PC-3 (cell line): ENCODE results near the gene VWA3B. TPM values are rescaled to one million over a fixed set of nuclear protein-coding genes. Genes with fewer than 3 reads are reported as not detected.

Experiments
- ATAC-seq: fragments of 200-7000 bp; cut with Tn5 transposase; 2 replicates; pipeline ENCODE4 v1.9.1; 2020; ENCODE audit warnings: mild to moderate bottlenecking, moderate library complexity
- BruUV-seq: library from RNA; stranded (reverse); fragments of 400-500 nt; replicated peaks from 2 replicates; lab custom pipeline; 2021; lab: Mats Ljungman, UMichigan
- CTCF ChIA-PET: fragments of 300-600 bp; sonication (Branson Sonifier 250); formaldehyde crosslinking; loops from one replicate; lab custom pipeline; 2022; ENCODE audit warnings: antibody characterized with exemption; lab: Charles Lee
- POLR2A ChIA-PET: fragments of 300-600 bp; sonication (Branson Sonifier 250); formaldehyde crosslinking; loops from one replicate; lab custom pipeline; 2022; ENCODE audit warnings: antibody characterized with exemption; ENCODE audit not compliant: unreplicated experiment; lab: Charles Lee
- DNase-seq: peaks from one replicate; pipeline ENCODE4 v3.0.0-alpha.2; 2015
- H2AFZ ChIP-seq: fragments of 300-600 bp; sonication (generic); 2 replicates; pipeline ENCODE4 v1.6.0; 2016; ENCODE audit warnings: antibody characterized with exemption, low read length
- H3F3A ChIP-seq: fragments of 300-600 bp; sonication (generic); one replicate; pipeline ENCODE4 v1.6.0; 2017; ENCODE audit warnings: antibody characterized with exemption, low read length, control low read depth, mild to moderate bottlenecking; ENCODE audit not compliant: unreplicated experiment
- H3K27ac ChIP-seq: fragments of 300-600 bp; sonication (generic); 2 replicates; pipeline ENCODE4 v1.5.1; 2016; ENCODE audit warnings: mild to moderate bottlenecking, low read length
- H3K27me3 ChIP-seq: fragments of 300-600 bp; sonication (generic); 2 replicates; pipeline ENCODE4 v1.6.1; 2016; ENCODE audit warnings: low read length, mixed read lengths
- H3K36me3 ChIP-seq: fragments of 300-600 bp; sonication (generic); 2 replicates; pipeline ENCODE4 v1.6.1; 2016; ENCODE audit warnings: low read depth, mixed run types, low read length, mixed read lengths
- H3K4me1 ChIP-seq: fragments of 300-600 bp; sonication (generic); 2 replicates; pipeline ENCODE4 v1.5.1; 2016; ENCODE audit warnings: low read length; ENCODE audit not compliant: insufficient read depth
- H3K4me2 ChIP-seq: fragments of 300-600 bp; sonication (generic); 2 replicates; pipeline ENCODE4 v1.6.0; 2016; ENCODE audit warnings: low read length
- H3K4me3 ChIP-seq: fragments of 300-600 bp; sonication (generic); 2 replicates; pipeline ENCODE4 v1.5.1; 2016; ENCODE audit warnings: mild to moderate bottlenecking, low read length, mixed read lengths
- H3K79me2 ChIP-seq: fragments of 300-600 bp; sonication (generic); 2 replicates; pipeline ENCODE4 v1.6.1; 2017; ENCODE audit warnings: low read length, mixed read lengths
- H3K9ac ChIP-seq: fragments of 300-600 bp; sonication (generic); 2 replicates; pipeline ENCODE4 v1.6.0; 2016; ENCODE audit warnings: mild to moderate bottlenecking, low read length
- H3K9me2 ChIP-seq: fragments of 300-600 bp; sonication (generic); replicated peaks from 2 replicates; pipeline ENCODE4 v1.6.1; 2016; ENCODE audit warnings: mixed run types, low read length, mixed read lengths
- H3K9me3 ChIP-seq: fragments of 300-600 bp; sonication (generic); 2 replicates; pipeline ENCODE4 v1.6.1; 2016; ENCODE audit warnings: low read length, mixed read lengths
- H4K20me1 ChIP-seq: fragments of 300-600 bp; sonication (generic); 2 replicates; pipeline ENCODE4 v1.6.1; 2016; ENCODE audit warnings: low read length, mixed read lengths
- EZH2 ChIP-seq: fragments of 300-600 bp; sonication (generic); IDR thresholded peaks from one replicate; pipeline ENCODE4 v1.6.1; 2017; ENCODE audit warnings: antibody characterized with exemption, mild to moderate bottlenecking, low read length; ENCODE audit not compliant: unreplicated experiment
- EZH2phosphoT487 ChIP-seq: fragments of 300-600 bp; sonication (generic); IDR thresholded peaks from 2 replicates; pipeline ENCODE4 v1.6.1; 2018; ENCODE audit warnings: mild to moderate bottlenecking, antibody characterized with exemption, low read length, borderline replicate concordance
- intact Hi-C: fragments of 100-400 bp; cut with micrococcal nuclease; formaldehyde crosslinking; loops from 2 replicates; pipeline ENCODE4 v1.9.0; 2023
- total RNA-seq: library from RNA; depleted of rRNA; stranded (reverse); fragments of >200 nt; gene quantifications from 2 replicates; pipeline ENCODE4 v1.2.3, GENCODE V29; 2014
- TF ChIP-seq, protein P1 (sequence below): fragments of 300-600 bp; sonication (generic); conservative IDR thresholded peaks from 2 replicates; pipeline ENCODE4 v1.5.1; 2017; ENCODE audit warnings: antibody characterized with exemption, low read depth, mild to moderate bottlenecking, low read length

VWA3B gene
- total RNA-seq, 1 experiment from 2014 or later: not detected

DNA sequence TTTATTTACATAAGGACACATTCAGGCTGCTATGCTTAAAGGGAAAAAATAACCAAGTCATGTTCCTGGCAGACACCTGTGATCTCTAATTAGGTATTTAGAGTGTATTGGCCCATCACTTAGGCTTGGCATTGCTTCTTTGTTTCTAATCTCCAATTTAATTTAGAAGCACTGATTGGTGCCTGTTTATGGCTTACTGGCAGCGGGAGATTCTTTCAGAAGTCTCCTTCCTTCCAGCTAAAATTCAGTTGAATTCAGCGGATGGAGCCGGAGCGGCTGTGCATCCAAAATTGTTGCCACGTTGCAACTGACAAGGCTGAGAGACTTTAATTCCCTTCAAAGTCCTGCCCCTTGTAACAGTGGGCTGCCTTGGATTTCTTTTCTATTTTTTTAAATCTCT lies 66.5 kb downstream of the VWA3B start:
- H4K20me1 ChIP-seq: no peaks in the 10 kb centered on the region
- H3K9me3 ChIP-seq: no peaks in the 10 kb centered on the region
- no peak for ATAC-seq
- no peak overlapping the region for H2AFZ ChIP-seq
- DNase-seq: no peak
- TF ChIP-seq, protein P1, sequence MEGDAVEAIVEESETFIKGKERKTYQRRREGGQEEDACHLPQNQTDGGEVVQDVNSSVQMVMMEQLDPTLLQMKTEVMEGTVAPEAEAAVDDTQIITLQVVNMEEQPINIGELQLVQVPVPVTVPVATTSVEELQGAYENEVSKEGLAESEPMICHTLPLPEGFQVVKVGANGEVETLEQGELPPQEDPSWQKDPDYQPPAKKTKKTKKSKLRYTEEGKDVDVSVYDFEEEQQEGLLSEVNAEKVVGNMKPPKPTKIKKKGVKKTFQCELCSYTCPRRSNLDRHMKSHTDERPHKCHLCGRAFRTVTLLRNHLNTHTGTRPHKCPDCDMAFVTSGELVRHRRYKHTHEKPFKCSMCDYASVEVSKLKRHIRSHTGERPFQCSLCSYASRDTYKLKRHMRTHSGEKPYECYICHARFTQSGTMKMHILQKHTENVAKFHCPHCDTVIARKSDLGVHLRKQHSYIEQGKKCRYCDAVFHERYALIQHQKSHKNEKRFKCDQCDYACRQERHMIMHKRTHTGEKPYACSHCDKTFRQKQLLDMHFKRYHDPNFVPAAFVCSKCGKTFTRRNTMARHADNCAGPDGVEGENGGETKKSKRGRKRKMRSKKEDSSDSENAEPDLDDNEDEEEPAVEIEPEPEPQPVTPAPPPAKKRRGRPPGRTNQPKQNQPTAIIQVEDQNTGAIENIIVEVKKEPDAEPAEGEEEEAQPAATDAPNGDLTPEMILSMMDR: no peak
- TF ChIP-seq EZH2phosphoT487: no peak
- no peak for TF ChIP-seq EZH2
- H3K27ac ChIP-seq: no peak overlapping the region
- H3K9me2 ChIP-seq: no peaks in the 10 kb centered on the region
- H3K4me3 ChIP-seq: no peak overlapping the region
- H3K9ac ChIP-seq: no peak overlapping the region
- BruUV-seq: no TSS peak
- no peaks in the 10 kb centered on the region for H3F3A ChIP-seq
- H3K79me2 ChIP-seq: no peaks in the 10 kb centered on the region
- no peak overlapping the region for H3K4me2 ChIP-seq
- intact Hi-C loops: no loop called here
- CTCF ChIA-PET: no interaction called here
- no peaks in the 10 kb centered on the region for H3K36me3 ChIP-seq
- POLR2A ChIA-PET: no interaction called here
- no peaks in the 10 kb centered on the region for H3K27me3 ChIP-seq
- H3K4me1 ChIP-seq: peaks cover 10% of the 10 kb centered on the region; the same call in 1 of the 2 replicates

DNA sequence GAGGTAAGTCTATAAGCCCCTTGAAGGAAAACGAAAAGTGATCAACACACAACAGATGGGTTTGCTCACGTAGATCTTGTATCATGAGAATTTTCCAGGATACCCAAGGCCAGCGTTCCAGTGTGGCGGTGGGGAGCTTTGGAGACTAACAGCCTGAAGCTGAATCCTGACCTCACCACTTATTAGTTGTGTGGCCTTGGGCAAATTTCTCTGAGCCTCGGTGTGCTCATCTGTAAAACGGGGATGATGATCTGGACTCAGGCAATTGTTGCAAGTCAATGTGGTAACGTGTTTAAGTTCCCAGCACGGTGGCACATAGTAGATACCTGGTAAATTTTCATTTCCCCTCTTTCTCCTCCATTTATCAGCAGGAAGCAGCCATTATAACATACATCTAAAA lies 68.3 kb downstream of the VWA3B start:
- Histone ChIP-seq H3K36me3 (no peaks in the 10 kb centered on the region), H3K27ac (no peak overlapping the region), H3F3A (no peaks in the 10 kb centered on the region), H3K27me3 (no peaks in the 10 kb centered on the region), H3K9ac (no peak overlapping the region), H2AFZ (no peak overlapping the region), H3K4me2 (no peak overlapping the region), H3K4me3 (no peak overlapping the region), H4K20me1 (no peaks in the 10 kb centered on the region), H3K79me2 (no peaks in the 10 kb centered on the region), H3K9me2 (no peaks in the 10 kb centered on the region), H3K4me1 (no peaks in the 10 kb centered on the region), H3K9me3 (no peaks in the 10 kb centered on the region)
- BruUV-seq: no TSS peak
- ChIA-PET POLR2A (no interaction called here), CTCF (no interaction called here)
- TF ChIP-seq EZH2: no peak
- no peak for TF ChIP-seq EZH2phosphoT487
- TF ChIP-seq, protein P1: no peak
- ATAC-seq (no peak), DNase-seq (no peak)
- intact Hi-C loops: no loop called here

DNA sequence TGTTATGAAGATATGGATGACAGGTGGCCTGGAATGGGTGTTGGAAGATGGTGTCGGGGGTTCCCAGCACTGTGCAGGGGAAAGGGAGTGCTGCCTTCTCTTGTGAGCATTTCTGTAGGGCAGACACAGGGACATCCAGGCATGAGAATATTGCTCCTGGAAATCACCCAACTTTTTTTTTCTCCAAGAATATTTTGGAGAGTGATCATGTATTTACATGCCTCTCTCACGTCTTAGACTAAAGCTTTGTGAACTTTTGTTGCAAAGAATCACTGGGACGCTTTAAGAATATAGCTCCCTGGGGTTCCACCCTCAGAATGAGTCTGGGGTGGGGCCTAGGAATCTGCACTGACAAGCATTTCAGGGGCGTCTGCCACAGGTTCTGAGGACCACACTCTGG lies 68.7 kb downstream of the VWA3B start:
- DNase-seq (no peak), ATAC-seq (no peak)
- no TSS peak for BruUV-seq
- Histone ChIP-seq H3K79me2 (no peaks in the 10 kb centered on the region), H3K9ac (no peak overlapping the region), H3F3A (no peaks in the 10 kb centered on the region), H3K27ac (no peak overlapping the region), H3K4me2 (no peak overlapping the region), H3K4me1 (no peaks in the 10 kb centered on the region), H3K4me3 (no peak overlapping the region), H3K27me3 (no peaks in the 10 kb centered on the region), H3K36me3 (no peaks in the 10 kb centered on the region), H2AFZ (no peak overlapping the region), H3K9me2 (no peaks in the 10 kb centered on the region), H3K9me3 (no peaks in the 10 kb centered on the region), H4K20me1 (no peaks in the 10 kb centered on the region)
- POLR2A ChIA-PET: no interaction called here
- CTCF ChIA-PET: no interaction called here
- intact Hi-C loops: no loop called here
- TF ChIP-seq EZH2phosphoT487 (no peak), EZH2 (no peak)
- TF ChIP-seq, protein P1: no peak
